ENCODE measurements around the gene MBD3L4.
"Not testable (repeated sequence)": the region's sequence is repeated elsewhere in the genome, so short reads cannot be mapped to it uniquely, and the experiment has no call there.

The MBD3L4 gene

GRCh38 chr19:7040079-7040478, at the start of gene MBD3L4:
MBD3L4 (minus strand) TSS chr19:7040179; CDS start chr19:7040144, 35 bp downstream.
- in situ Hi-C loops (cut with MboI; ENCODE audit: low pct_unique_long_range_greater_than_20kb, low sequenced_read_pairs); DNase-seq: not testable (repeated sequence)

- DNase-seq = no peak
- in situ Hi-C loops (cut with MboI; ENCODE audit: low pct_unique_long_range_greater_than_20kb, low sequenced_read_pairs) = no loop called here
These were observed 49.0 kb upstream of the MBD3L4 start for GRCh38 chr19:7088999-7089398.

GRCh38 chr19:7083076-7083956, 43.3 kb upstream of the MBD3L4 start:
- peak; percentile 39 for DNase-seq
- in situ Hi-C loops (cut with MboI; ENCODE audit: low pct_unique_long_range_greater_than_20kb, low sequenced_read_pairs) = no loop called here

- in situ Hi-C loops (cut with MboI; ENCODE audit: low pct_unique_long_range_greater_than_20kb, low sequenced_read_pairs) = no loop called here
These were observed 38.0 kb upstream of the MBD3L4 start for GRCh38 chr19:7078008-7078407.

GRCh38 chr19:7076151-7076550, 36.2 kb upstream of the MBD3L4 start:
- in situ Hi-C loops (cut with MboI; ENCODE audit: low pct_unique_long_range_greater_than_20kb, low sequenced_read_pairs) = no loop called here
- no peak for DNase-seq

More at GRCh38 chr19:7078008-7078407, 38.0 kb upstream of the MBD3L4 start:
- DNase-seq = no peak

GRCh38 chr19:7074705-7075282, 34.8 kb upstream of the MBD3L4 start:
- in situ Hi-C loops (cut with MboI; ENCODE audit: low pct_unique_long_range_greater_than_20kb, low sequenced_read_pairs) = no loop called here
- no peak for DNase-seq

- in situ Hi-C loops (cut with MboI; ENCODE audit: low pct_unique_long_range_greater_than_20kb, low sequenced_read_pairs) = no loop called here
- no peak for DNase-seq
These were observed 32.6 kb upstream of the MBD3L4 start for GRCh38 chr19:7072541-7072940.

GRCh38 chr19:7069904-7070226, 29.9 kb upstream of the MBD3L4 start:
- in situ Hi-C loops (cut with MboI; ENCODE audit: low pct_unique_long_range_greater_than_20kb, low sequenced_read_pairs) = no loop called here
- no peak for DNase-seq

- in situ Hi-C loops (cut with MboI; ENCODE audit: low pct_unique_long_range_greater_than_20kb, low sequenced_read_pairs) = no loop called here
These were observed 29.3 kb upstream of the MBD3L4 start, which contains the start of gene ZNF557 for GRCh38 chr19:7069042-7069903. ZNF557 (plus strand) TSS chr19:7069703; CDS start chr19:7075075, 5,372 bp downstream.

GRCh38 chr19:7068599-7068998, 28.6 kb upstream of the MBD3L4 start:
- no peak for DNase-seq
- in situ Hi-C loops (cut with MboI; ENCODE audit: low pct_unique_long_range_greater_than_20kb, low sequenced_read_pairs) = no loop called here

More at GRCh38 chr19:7069042-7069903, 29.3 kb upstream of the MBD3L4 start, which contains the start of gene ZNF557:
- DNase-seq = peak; percentile 96

GRCh38 chr19:7067716-7068115, 27.7 kb upstream of the MBD3L4 start:
- in situ Hi-C loops (cut with MboI; ENCODE audit: low pct_unique_long_range_greater_than_20kb, low sequenced_read_pairs) = no loop called here

GRCh38 chr19:7067122-7067521, 27.1 kb upstream of the MBD3L4 start:
- in situ Hi-C loops (cut with MboI; ENCODE audit: low pct_unique_long_range_greater_than_20kb, low sequenced_read_pairs); DNase-seq: not testable (repeated sequence)

More at GRCh38 chr19:7067716-7068115, 27.7 kb upstream of the MBD3L4 start:
- DNase-seq = no peak

- in situ Hi-C loops (cut with MboI; ENCODE audit: low pct_unique_long_range_greater_than_20kb, low sequenced_read_pairs) = no loop called here
- DNase-seq = no peak
These were observed 23.9 kb upstream of the MBD3L4 start for GRCh38 chr19:7063764-7064418.

- in situ Hi-C loops (cut with MboI; ENCODE audit: low pct_unique_long_range_greater_than_20kb, low sequenced_read_pairs) = no loop called here
- peak; percentile 39 for DNase-seq
These were observed 23.4 kb upstream of the MBD3L4 start for GRCh38 chr19:7063339-7063738.

GRCh38 chr19:7059977-7060376, 20.0 kb upstream of the MBD3L4 start:
- in situ Hi-C loops (cut with MboI; ENCODE audit: low pct_unique_long_range_greater_than_20kb, low sequenced_read_pairs); DNase-seq: not testable (repeated sequence)

GRCh38 chr19:7058576-7058975, 18.6 kb upstream of the MBD3L4 start, which contains the start of gene MBD3L3:
MBD3L3 (minus strand) TSS chr19:7058676; CDS start chr19:7058605, 71 bp downstream.
- in situ Hi-C loops (cut with MboI; ENCODE audit: low pct_unique_long_range_greater_than_20kb, low sequenced_read_pairs); DNase-seq: not testable (repeated sequence)

GRCh38 chr19:7056371-7056770, 16.4 kb upstream of the MBD3L4 start:
- in situ Hi-C loops (cut with MboI; ENCODE audit: low pct_unique_long_range_greater_than_20kb, low sequenced_read_pairs) = not testable (repeated sequence)

GRCh38 chr19:7055679-7056078, 15.7 kb upstream of the MBD3L4 start:
- DNase-seq; in situ Hi-C loops (cut with MboI; ENCODE audit: low pct_unique_long_range_greater_than_20kb, low sequenced_read_pairs): not testable (repeated sequence)

More at GRCh38 chr19:7056371-7056770, 16.4 kb upstream of the MBD3L4 start:
- DNase-seq = not testable (repeated sequence)
